SHP77 (cell line): ENCODE measurements around the gene CDCA3.

Experiments used
- DNase-seq, 2 experiments: peaks; one replicate each; lab custom pipeline; 2025; lab: John Stamatoyannopoulos, UW

Gene CDCA3

GRCh38 chr12:6832125-6832524, 19.0 kb downstream of the CDCA3 start:
- DNase-seq: no peak

DNA sequence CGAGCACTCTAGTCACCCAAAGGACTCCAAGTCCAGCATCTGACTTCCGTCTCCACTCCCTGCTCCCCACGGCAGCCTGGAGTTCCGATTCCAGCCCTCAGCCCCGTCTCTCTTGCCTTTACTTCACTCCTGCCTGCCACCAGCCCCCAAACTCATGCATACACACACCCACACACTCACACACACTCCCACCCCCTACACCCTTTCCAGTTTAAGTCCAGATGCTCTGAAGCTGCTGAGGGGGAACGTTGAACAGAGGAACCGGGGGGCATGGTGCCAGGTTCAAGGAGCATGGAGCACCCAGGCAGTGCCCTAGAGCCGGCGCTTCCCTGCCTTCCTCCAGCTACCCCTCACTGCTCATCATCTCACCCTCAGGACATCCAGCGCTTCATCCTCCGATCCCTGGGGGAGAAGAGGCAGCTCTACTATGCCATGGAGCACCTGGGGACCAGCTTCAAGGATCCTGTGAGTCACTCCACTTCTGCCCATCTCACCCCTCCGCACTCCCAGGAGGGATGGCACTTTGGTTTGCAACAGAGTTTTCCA, 19.6 kb downstream of the CDCA3 start:
- DNase-seq: no peak

GRCh38 chr12:6830999-6831398, 20.1 kb downstream of the CDCA3 start:
- no peak for DNase-seq

DNA sequence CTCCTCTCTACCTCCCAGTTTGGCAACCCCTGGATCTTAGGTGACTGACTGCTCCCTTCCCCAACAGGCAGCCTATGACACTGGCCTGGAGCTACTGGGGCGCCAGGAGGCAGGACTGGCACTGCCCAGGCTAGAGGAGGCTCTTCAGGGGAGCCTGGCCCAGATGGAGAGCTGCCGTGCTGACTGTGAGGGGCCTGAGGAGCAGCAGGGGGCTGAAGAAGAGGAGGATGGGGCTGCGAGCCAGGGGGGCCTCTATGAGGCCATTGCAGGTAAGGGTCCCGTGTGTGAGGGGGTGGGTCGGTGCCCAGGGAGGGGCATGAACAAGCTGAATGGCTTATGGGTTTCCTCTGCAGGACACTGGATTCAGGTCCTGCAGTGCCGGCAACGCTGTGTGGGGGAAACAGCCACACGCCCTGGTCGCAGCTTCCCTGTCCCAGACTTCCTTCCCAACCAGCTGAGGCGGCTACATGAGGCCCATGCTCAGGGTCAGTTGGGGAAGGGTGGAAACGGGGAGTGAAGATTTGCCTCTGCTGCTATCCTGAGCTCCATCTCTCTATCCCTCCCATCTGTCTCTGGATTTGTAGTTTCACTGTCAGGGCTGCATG, 20.7 kb downstream of the CDCA3 start:
- DNase-seq: no peak

GRCh38 chr12:6829536-6830220, 21.4 kb downstream of the CDCA3 start:
- DNase-seq: no peak

GRCh38 chr12:6828781-6829535, 22.1 kb downstream of the CDCA3 start:
- DNase-seq: no peak

GRCh38 chr12:6827982-6828780, 22.9 kb downstream of the CDCA3 start, which contains the start of gene P3H3:
Gene P3H3 (plus strand): TSS chr12:6828407. CDS start chr12:6828441, 34 bp downstream.
- DNase-seq: peak in 1 of 2 experiments; percentile 6

DNA sequence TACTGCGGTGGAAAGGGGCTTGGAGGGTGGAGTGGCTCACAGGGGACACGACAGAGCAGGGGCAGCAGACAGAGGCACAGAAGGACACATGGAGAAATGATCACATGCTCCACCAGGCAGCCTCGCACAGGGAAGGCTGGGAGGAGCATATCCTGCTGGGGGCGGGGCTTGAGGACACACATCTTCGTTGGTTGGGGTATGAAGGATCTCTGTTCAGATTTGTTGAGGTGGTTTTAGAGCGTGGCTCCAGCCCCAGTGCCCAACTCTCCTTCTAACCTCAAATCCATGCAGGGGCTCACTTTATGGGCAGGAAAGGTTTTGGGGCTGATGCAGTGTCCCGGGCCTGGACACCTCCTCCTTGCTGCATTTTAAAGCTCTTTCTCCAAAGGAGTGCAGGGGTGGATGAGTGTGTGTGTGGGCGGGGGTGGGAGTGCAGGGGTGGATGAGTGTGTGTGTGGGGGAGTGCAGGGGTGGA, 23.6 kb downstream of the CDCA3 start:
- peak; percentile 36 to 60 for DNase-seq

DNA sequence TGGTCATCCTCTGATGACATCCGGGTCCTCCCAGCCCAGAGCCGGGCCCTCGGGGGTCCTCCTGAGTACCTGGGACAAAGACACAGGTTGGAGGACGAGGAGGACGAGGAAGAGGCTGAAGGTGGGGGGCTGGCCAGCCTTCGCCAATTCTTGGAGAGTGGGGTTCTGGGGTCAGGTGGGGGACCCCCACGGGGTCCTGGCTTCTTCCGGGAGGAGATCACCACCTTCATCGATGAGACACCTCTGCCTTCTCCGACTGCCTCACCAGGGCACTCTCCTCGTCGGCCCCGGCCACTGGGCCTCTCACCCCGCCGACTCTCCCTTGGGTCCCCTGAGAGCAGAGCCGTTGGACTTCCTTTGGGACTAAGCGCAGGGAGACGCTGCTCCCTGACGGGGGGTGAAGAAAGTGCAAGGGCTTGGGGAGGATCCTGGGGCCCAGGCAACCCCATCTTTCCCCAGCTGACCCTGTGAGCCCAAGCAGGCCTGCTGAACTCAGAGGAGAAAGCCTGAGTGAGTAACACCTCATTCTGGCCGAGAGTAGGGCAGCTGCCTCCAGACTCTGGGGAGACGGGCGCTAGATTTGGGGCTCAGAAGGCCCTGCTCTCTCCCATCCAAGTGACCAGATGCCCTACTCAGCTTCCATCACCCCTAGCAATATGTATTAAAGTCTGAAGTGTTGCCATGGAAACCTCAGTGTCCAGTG, 24.2 kb downstream of the CDCA3 start:
- DNase-seq: no peak

DNA sequence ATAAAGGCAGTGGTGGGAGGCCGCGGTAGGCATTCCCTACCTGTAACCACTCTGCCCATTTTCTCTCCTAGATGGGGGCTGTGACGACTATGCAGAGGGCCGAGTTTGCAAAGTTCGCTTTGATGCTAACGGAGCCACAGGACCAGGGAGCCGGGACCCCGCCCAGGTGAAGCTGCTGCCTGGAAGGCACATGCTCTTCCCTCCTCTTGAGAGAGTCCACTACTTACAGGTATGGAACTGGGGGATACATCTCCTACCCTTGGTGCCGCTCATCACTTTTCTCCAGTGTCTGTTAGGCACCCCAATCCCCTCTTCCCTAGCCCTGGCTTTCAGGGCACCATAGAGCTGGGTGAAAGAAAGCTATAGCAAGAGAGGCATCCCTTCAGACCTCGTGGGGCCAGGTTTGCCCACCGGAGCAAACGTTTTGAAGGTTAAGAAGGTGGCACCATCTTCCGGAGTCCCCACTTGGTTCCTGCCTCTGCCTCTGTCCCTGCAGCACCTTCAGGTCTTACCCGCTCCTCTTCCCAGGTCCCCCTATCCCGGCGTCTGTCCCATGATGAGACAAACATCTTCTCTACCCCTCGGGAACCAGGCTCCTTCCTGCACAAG, 24.9 kb downstream of the CDCA3 start:
- DNase-seq: no peak

GRCh38 chr12:6825398-6826124, 25.5 kb downstream of the CDCA3 start:
- DNase-seq: peak; percentile 15 to 51

GRCh38 chr12:6824901-6825381, 26.1 kb downstream of the CDCA3 start:
- no peak for DNase-seq

- no peak for DNase-seq
Observed at GRCh38 chr12:6824085-6824775, 26.9 kb downstream of the CDCA3 start.

- no peak for DNase-seq
Observed at GRCh38 chr12:6823182-6824084, 27.7 kb downstream of the CDCA3 start.

GRCh38 chr12:6822426-6823135, 28.5 kb downstream of the CDCA3 start:
- DNase-seq: no peak

GRCh38 chr12:6821591-6822425, 29.3 kb downstream of the CDCA3 start, which contains the start of gene GPR162:
Gene GPR162 (plus strand): TSS chr12:6821821. CDS start chr12:6823899, 2,078 bp downstream.
- peak in 1 of 2 experiments; percentile 19 for DNase-seq
